Measurements from ENCODE around the gene CYP4A22.
"Not testable (repeated sequence)": the region's sequence is repeated elsewhere in the genome, so short reads cannot be mapped to it uniquely, and the experiment has no call there.

The CYP4A22 gene

DNA sequence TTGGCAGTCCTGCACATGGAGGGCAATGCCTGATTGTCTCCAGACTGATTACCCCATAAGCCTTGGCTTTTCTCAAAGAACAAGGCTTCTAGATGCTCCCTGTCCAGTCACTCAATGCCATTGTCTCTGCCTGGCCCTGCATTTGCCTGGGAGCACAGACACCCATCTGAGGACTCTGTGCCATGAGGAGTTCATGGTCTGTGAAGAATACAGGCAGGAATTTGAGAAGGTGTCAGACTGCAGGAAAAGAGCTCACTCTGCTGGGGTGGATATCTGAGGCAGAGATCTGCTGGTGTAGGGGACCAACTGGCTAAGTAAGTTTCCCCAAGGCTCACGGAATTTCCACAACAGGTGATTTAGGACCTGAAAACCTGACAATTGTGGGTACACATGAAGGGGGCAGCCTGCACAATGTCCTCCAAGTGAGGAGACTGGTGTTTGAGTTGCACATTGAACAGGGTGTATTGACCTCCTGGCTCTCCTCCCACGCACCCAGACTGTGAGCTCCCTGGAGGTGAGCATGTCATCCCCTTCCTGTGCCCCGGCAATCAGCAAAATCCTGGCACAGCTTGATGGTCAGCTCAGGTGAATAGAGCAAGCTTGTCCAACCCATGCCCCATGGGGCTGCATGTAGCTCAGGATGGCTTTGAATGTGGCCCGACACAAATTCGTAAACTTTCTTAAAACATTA is 829 bp downstream of the CYP4A22 start:
- Histone ChIP-seq H3K4me1 (ENCODE audit: low read depth, poor library complexity, severe bottlenecking) (no peaks in the 10 kb centered on the region), H3K27ac (no peak overlapping the region), H3K36me3 (ENCODE audit: insufficient read depth) (no peaks in the 10 kb centered on the region), H3K9ac (no peak overlapping the region), H3K4me3 (IDR thresholded peaks at IDR 0.05; ENCODE audit: insufficient read depth, low read depth, low read length) (no peak overlapping the region), H3K27me3 (ENCODE audit: insufficient read depth, low read depth) (no peaks in the 10 kb centered on the region), H3K4me2 (no peak overlapping the region), H3K79me2 (ENCODE audit: insufficient read depth, low read depth) (no peaks in the 10 kb centered on the region), H4K20me1 (ENCODE audit: insufficient read depth) (no peaks in the 10 kb centered on the region), H2AFZ (ENCODE audit: low read depth) (no peak overlapping the region)
- TF ChIP-seq, protein P1, sequence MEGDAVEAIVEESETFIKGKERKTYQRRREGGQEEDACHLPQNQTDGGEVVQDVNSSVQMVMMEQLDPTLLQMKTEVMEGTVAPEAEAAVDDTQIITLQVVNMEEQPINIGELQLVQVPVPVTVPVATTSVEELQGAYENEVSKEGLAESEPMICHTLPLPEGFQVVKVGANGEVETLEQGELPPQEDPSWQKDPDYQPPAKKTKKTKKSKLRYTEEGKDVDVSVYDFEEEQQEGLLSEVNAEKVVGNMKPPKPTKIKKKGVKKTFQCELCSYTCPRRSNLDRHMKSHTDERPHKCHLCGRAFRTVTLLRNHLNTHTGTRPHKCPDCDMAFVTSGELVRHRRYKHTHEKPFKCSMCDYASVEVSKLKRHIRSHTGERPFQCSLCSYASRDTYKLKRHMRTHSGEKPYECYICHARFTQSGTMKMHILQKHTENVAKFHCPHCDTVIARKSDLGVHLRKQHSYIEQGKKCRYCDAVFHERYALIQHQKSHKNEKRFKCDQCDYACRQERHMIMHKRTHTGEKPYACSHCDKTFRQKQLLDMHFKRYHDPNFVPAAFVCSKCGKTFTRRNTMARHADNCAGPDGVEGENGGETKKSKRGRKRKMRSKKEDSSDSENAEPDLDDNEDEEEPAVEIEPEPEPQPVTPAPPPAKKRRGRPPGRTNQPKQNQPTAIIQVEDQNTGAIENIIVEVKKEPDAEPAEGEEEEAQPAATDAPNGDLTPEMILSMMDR (conservative IDR thresholded peaks at IDR 0.05; ENCODE audit: low read depth, low read length), result no peak

DNA sequence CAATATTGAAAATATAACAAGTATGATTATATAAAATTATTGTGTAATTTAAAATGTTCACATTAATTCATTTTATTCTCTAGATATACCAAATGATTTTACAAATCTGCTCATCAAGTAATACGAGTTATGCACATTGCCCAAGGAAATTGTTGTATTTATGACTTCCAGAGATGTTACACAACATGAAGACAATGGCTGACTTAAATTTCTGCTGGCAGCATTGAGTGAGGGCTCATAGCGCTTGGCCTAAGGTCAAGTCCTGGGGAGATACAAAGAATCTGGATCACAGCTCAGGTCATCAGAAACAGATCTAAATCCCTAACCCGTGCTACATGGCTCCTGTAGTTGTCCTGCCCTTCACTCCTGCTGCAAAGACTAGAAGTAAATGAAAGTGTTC is 3.1 kb downstream of the CYP4A22 start:
- H4K20me1 ChIP-seq (ENCODE audit: insufficient read depth); H3K36me3 ChIP-seq (ENCODE audit: insufficient read depth); H3K79me2 ChIP-seq (ENCODE audit: insufficient read depth, low read depth); H3K9ac ChIP-seq; H3K4me2 ChIP-seq; H3K4me1 ChIP-seq (ENCODE audit: low read depth, poor library complexity, severe bottlenecking); H3K27me3 ChIP-seq (ENCODE audit: insufficient read depth, low read depth); H3K4me3 ChIP-seq (IDR thresholded peaks at IDR 0.05; ENCODE audit: insufficient read depth, low read depth, low read length); H2AFZ ChIP-seq (ENCODE audit: low read depth); H3K27ac ChIP-seq: not testable (repeated sequence)

DNA sequence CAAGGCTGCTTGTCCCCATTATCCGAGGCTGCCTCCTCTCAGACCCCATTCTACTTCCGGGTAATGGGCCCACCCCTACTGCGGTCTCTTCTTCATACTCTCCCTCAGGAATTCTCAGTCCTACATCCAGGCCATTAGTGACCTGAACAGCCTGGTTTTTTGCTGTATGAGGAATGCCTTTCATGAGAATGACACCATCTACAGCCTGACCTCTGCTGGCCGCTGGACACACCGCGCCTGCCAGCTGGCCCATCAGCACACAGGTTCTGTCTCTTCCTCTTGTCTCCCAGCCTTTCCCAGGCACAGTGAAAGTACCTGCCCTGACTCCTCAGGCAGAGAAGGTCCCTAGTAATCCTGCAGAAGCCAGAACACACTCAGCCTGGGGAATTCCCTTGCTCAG is 6.4 kb downstream of the CYP4A22 start:
- not testable (repeated sequence) for H3K36me3 ChIP-seq (ENCODE audit: insufficient read depth); H3K9ac ChIP-seq; H2AFZ ChIP-seq (ENCODE audit: low read depth); H3K4me2 ChIP-seq; H3K27ac ChIP-seq; H3K27me3 ChIP-seq (ENCODE audit: insufficient read depth, low read depth); H3K4me1 ChIP-seq (ENCODE audit: low read depth, poor library complexity, severe bottlenecking); H4K20me1 ChIP-seq (ENCODE audit: insufficient read depth); H3K4me3 ChIP-seq (IDR thresholded peaks at IDR 0.05; ENCODE audit: insufficient read depth, low read depth, low read length); H3K79me2 ChIP-seq (ENCODE audit: insufficient read depth, low read depth)

DNA sequence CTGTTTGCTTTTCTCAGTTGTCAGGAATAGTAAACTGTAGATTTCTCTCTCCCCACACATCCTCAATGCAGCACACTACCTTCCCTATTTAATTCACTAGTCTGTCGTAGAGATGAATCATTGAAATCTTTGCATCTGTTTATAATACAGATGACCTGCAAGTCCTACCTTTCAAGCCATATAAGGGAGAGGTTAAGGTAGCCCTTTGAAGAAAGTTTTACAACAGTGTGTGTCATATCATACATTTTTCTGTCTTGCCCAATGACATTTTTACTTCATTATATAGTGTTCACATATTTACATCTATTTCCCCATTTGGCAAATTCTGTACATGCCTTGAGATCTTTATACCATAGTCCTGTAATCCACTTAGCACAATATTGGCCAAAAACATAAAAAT is 9.3 kb downstream of the CYP4A22 start:
- H3K4me1 ChIP-seq (ENCODE audit: low read depth, poor library complexity, severe bottlenecking); H2AFZ ChIP-seq (ENCODE audit: low read depth); H3K9ac ChIP-seq; H4K20me1 ChIP-seq (ENCODE audit: insufficient read depth); H3K27ac ChIP-seq; H3K4me2 ChIP-seq; H3K4me3 ChIP-seq (IDR thresholded peaks at IDR 0.05; ENCODE audit: insufficient read depth, low read depth, low read length); H3K79me2 ChIP-seq (ENCODE audit: insufficient read depth, low read depth); H3K27me3 ChIP-seq (ENCODE audit: insufficient read depth, low read depth); H3K36me3 ChIP-seq (ENCODE audit: insufficient read depth): not testable (repeated sequence)

DNA sequence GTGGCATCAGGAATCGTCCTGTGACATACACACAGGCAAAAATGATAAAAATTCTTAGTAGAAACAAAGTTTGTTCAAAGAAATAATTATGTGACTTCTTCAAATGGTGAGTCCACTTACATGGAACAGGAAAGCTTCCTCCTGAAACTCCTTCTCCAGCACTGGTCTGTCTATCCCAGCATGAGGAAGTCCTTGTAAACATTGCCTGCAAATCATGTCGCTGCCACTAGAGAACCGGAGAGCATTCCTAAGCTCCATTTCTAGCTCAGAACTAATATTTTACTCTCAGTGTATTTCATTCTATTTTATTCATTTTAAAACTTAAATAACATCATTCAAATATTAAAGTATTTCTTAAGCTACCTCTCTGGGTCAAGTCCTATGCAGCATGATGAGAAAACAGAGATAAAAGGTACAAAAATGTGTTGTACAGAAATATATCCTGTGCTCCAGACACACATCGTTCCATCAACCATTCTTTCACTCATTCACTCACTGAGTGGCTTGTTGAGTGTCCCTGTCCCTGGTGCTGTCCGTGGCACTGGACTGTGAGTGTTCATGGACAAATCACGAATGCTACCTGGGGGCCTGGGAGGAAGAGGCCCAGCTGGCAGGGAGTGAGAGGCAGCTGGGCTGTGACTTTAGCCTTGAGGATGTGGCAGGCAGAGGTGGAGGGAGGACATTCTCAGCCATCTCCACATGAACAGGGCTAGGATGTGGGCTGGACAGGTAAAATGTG is 10.0 kb downstream of the CYP4A22 start:
- no peak overlapping the region for H3K4me3 ChIP-seq (IDR thresholded peaks at IDR 0.05; ENCODE audit: insufficient read depth, low read depth, low read length)

DNA sequence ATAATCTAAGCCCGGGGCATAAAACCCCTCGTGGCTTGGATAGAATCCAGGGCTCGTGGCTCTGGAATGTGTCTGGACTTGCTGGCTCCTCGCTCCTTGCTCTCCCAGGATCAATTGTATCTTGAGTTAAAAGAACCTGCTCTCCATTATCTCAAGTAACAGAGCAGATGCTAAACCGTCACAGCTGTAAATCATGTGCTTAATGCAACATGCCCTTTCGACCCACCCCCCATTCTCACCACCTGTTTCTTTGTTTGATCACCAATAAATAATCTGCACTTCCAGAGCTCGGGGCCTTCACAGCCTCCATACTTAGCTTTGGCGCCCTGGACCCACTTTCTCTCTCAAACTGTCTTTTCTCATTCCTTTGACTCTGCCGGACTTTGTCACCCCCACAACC is 11.9 kb downstream of the CYP4A22 start:
- H3K79me2 ChIP-seq (ENCODE audit: insufficient read depth, low read depth); H3K27me3 ChIP-seq (ENCODE audit: insufficient read depth, low read depth); H2AFZ ChIP-seq (ENCODE audit: low read depth); H4K20me1 ChIP-seq (ENCODE audit: insufficient read depth); H3K36me3 ChIP-seq (ENCODE audit: insufficient read depth); H3K4me2 ChIP-seq; H3K9ac ChIP-seq; H3K27ac ChIP-seq; H3K4me1 ChIP-seq (ENCODE audit: low read depth, poor library complexity, severe bottlenecking); H3K4me3 ChIP-seq (IDR thresholded peaks at IDR 0.05; ENCODE audit: insufficient read depth, low read depth, low read length): not testable (repeated sequence)

More for the DNA sequence above, 10.0 kb downstream of the CYP4A22 start:
- H2AFZ ChIP-seq (ENCODE audit: low read depth), result no peak overlapping the region
- H3K4me2 ChIP-seq, result no peak overlapping the region
- no peaks in the 10 kb centered on the region for H4K20me1 ChIP-seq (ENCODE audit: insufficient read depth)
- H3K9ac ChIP-seq, result no peak overlapping the region
- H3K27ac ChIP-seq, result no peak overlapping the region
- no peaks in the 10 kb centered on the region for H3K79me2 ChIP-seq (ENCODE audit: insufficient read depth, low read depth)
- no peaks in the 10 kb centered on the region for H3K4me1 ChIP-seq (ENCODE audit: low read depth, poor library complexity, severe bottlenecking)
- H3K36me3 ChIP-seq (ENCODE audit: insufficient read depth), result no peaks in the 10 kb centered on the region
- TF ChIP-seq, protein P1 (conservative IDR thresholded peaks at IDR 0.05; ENCODE audit: low read depth, low read length), result no peak
- H3K27me3 ChIP-seq (ENCODE audit: insufficient read depth, low read depth), result no peaks in the 10 kb centered on the region

DNA sequence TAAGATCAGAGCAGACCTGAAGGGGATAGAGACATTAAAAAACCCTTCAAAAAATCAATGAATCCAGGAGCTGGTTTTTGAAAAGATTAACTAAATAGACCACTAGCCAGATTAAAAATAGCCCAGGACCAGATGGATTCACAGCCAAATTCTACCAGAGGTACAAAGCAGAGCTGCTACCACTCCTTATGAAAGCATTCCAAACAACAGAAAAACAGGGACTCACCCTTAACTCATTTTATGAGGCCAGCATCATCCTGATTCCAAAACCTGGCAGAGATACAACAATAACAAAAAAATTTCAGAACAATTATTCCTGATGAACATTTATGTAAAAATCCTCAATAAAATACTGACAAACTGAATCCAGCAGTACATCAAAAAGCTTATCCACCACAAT is 19.2 kb downstream of the CYP4A22 start:
- not testable (repeated sequence) for H3K79me2 ChIP-seq (ENCODE audit: insufficient read depth, low read depth); H3K9ac ChIP-seq; H3K4me2 ChIP-seq; H3K4me1 ChIP-seq (ENCODE audit: low read depth, poor library complexity, severe bottlenecking); H3K27ac ChIP-seq; H4K20me1 ChIP-seq (ENCODE audit: insufficient read depth); H2AFZ ChIP-seq (ENCODE audit: low read depth); H3K36me3 ChIP-seq (ENCODE audit: insufficient read depth); H3K27me3 ChIP-seq (ENCODE audit: insufficient read depth, low read depth); H3K4me3 ChIP-seq (IDR thresholded peaks at IDR 0.05; ENCODE audit: insufficient read depth, low read depth, low read length)

DNA sequence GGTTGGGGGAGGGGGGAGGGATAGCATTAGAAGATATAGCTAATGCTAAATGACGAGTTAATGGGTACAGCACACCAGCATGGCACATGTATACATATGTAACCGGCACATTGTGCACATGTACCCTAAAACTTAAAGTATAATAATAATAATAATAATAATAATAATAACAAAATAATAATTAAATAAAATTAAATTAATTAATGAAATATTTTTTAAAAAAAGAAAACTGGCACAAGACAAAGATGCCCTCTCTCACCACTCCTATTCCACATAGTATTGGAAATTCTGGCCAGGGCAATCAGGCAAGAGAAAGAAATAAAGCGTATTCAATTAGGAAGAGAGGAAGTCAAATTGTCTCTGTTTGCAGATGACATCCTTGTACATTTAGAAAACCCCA is 20.7 kb downstream of the CYP4A22 start:
- not testable (repeated sequence) for H3K27ac ChIP-seq; H3K27me3 ChIP-seq (ENCODE audit: insufficient read depth, low read depth); H3K36me3 ChIP-seq (ENCODE audit: insufficient read depth); H4K20me1 ChIP-seq (ENCODE audit: insufficient read depth); H3K79me2 ChIP-seq (ENCODE audit: insufficient read depth, low read depth); H3K4me1 ChIP-seq (ENCODE audit: low read depth, poor library complexity, severe bottlenecking); H2AFZ ChIP-seq (ENCODE audit: low read depth); H3K9ac ChIP-seq; H3K4me3 ChIP-seq (IDR thresholded peaks at IDR 0.05; ENCODE audit: insufficient read depth, low read depth, low read length); H3K4me2 ChIP-seq
